Liver (tissue), 9 donors: ENCODE results near the gene DGCR2. TPM values are rescaled to one million over a fixed set of nuclear protein-coding genes. Genes with fewer than 3 reads are reported as not detected.

ENCODE experiments used
- DNase-seq: peaks from one replicate; pipeline ENCODE4 v3.0.0-alpha.2; 2017; ENCODE audit warnings: low spot score
- H3K27ac ChIP-seq, 2 donors: one replicate each; pipeline ENCODE4 v1.7.0; 2013; ENCODE audit warnings: inconsistent platforms in 2 of 2, low read length in 2 of 2, control low read depth in 1 of 2, low read depth in 1 of 2, mild to moderate bottlenecking in 1 of 2
- H3K27me3 ChIP-seq, 4 donors: one replicate each; pipeline versions ENCODE4 v1.6.1 to v1.7.0; 2013; ENCODE audit warnings: low read length in 3 of 4, inconsistent platforms in 1 of 4, mild to moderate bottlenecking in 1 of 4, moderate library complexity in 1 of 4; ENCODE audit not compliant: control insufficient read depth in 4 of 4, insufficient read depth in 4 of 4
- H3K36me3 ChIP-seq, 4 donors: one replicate each; pipeline versions ENCODE4 v1.6.1 to v1.7.0; 2013; ENCODE audit warnings: low read length in 3 of 4, mild to moderate bottlenecking in 3 of 4, low read depth in 1 of 4, moderate library complexity in 1 of 4; ENCODE audit not compliant: control insufficient read depth in 4 of 4, insufficient read depth in 3 of 4
- H3K4me1 ChIP-seq, 4 donors: one replicate each; pipeline versions ENCODE4 v1.6.1 to v1.7.0; 2013; ENCODE audit warnings: low read length in 3 of 4, mild to moderate bottlenecking in 3 of 4, moderate library complexity in 1 of 4; ENCODE audit not compliant: control insufficient read depth in 4 of 4, insufficient read depth in 4 of 4
- H3K4me3 ChIP-seq, 3 donors: one replicate each; pipeline versions ENCODE4 v1.6.1 to v1.7.0; 2013; ENCODE audit warnings: low read length in 3 of 3, control low read depth in 1 of 3, low read depth in 1 of 3, mild to moderate bottlenecking in 1 of 3
- H3K9ac ChIP-seq, 2 donors: one replicate each; pipeline ENCODE4 v1.7.0; 2013; ENCODE audit warnings: low read length in 2 of 2, mild to moderate bottlenecking in 2 of 2, moderate library complexity in 2 of 2, control low read depth in 1 of 2, low read depth in 1 of 2
- H3K9me3 ChIP-seq, 4 donors: one replicate each; pipeline versions ENCODE4 v1.6.1 to v1.7.0; 2013; ENCODE audit warnings: low read length in 3 of 4; ENCODE audit not compliant: control insufficient read depth in 4 of 4
- EGR1 ChIP-seq, 2 donors: IDR thresholded peaks; 2 replicates each; pipeline ENCODE4 v1.6.1; 2016 to 2018; ENCODE audit warnings: antibody characterized with exemption in 2 of 2, low read depth in 2 of 2
- FOXA1 ChIP-seq: IDR thresholded peaks from 2 replicates; pipeline ENCODE4 v1.6.1; 2016; ENCODE audit warnings: antibody characterized with exemption
- FOXA2 ChIP-seq: IDR thresholded peaks from 2 replicates; pipeline ENCODE4 v1.6.1; 2016; ENCODE audit warnings: antibody characterized with exemption
- GABPA ChIP-seq, 2 donors: IDR thresholded peaks in 1 of 2; conservative IDR thresholded peaks in 1 of 2; 2 replicates each; pipeline ENCODE4 v1.6.1; 2016; ENCODE audit warnings: antibody characterized with exemption in 2 of 2, mild to moderate bottlenecking in 1 of 2, moderate library complexity in 1 of 2
- HNF4A ChIP-seq, 2 donors: conservative IDR thresholded peaks; 2 replicates each; pipeline ENCODE4 v1.6.1; 2016; ENCODE audit warnings: antibody characterized with exemption in 2 of 2, mild to moderate bottlenecking in 2 of 2
- HNF4G ChIP-seq: IDR thresholded peaks from 2 replicates; pipeline ENCODE4 v1.6.1; 2016; ENCODE audit warnings: antibody characterized with exemption
- JUND ChIP-seq, 2 donors: IDR thresholded peaks; 2 replicates each; pipeline ENCODE4 v1.6.1; 2016; ENCODE audit warnings: antibody characterized with exemption in 2 of 2
- NR2F2 ChIP-seq: IDR thresholded peaks from 2 replicates; pipeline ENCODE4 v1.6.1; 2016; ENCODE audit warnings: antibody characterized with exemption
- RAD21 ChIP-seq, 2 donors: IDR thresholded peaks; 2 replicates each; pipeline ENCODE4 v1.6.1; 2016; ENCODE audit warnings: antibody characterized with exemption in 2 of 2, mild to moderate bottlenecking in 2 of 2
- RXRA ChIP-seq, 2 donors: IDR thresholded peaks; 2 replicates each; pipeline ENCODE4 v1.6.1; 2017 to 2018; ENCODE audit warnings: antibody characterized with exemption in 2 of 2, mild to moderate bottlenecking in 1 of 2
- SP1 ChIP-seq: IDR thresholded peaks from 2 replicates; pipeline ENCODE4 v1.6.1; 2018; ENCODE audit warnings: antibody characterized with exemption, mild to moderate bottlenecking
- TAF1 ChIP-seq: conservative IDR thresholded peaks from 2 replicates; pipeline ENCODE4 v1.6.1; 2016; ENCODE audit warnings: antibody characterized with exemption, mild to moderate bottlenecking
- YY1 ChIP-seq: IDR thresholded peaks from 2 replicates; pipeline ENCODE4 v1.6.1; 2016; ENCODE audit warnings: antibody characterized with exemption, mild to moderate bottlenecking
- WGBS: extraction: QIAGEN DNeasy Blood & Tissue Kit; methylation state at CpG from one replicate; pipeline ENCODE4 v1.1.7; 2013; 5-methylcytosine and 5-hydroxymethylcytosine counted together
- polyA plus RNA-seq, 2 donors: library from polyadenylated mRNA; stranded (reverse) in 1 of 2; unstranded in 1 of 2; fragments of 200-250 nt in 1 of 2; fragments of >200 nt in 1 of 2; fragmentation: Nextera tagmentation in 1 of 2; extraction: Ambion mirVana in 1 of 2; gene quantifications; one replicate each; pipeline versions ENCODE4 v1.2.1 to v1.2.3, GENCODE V29; 2013 to 2015
- total RNA-seq, 2 donors: library from RNA; depleted of rRNA; stranded (reverse); fragments of >200 nt; gene quantifications; one replicate each; pipeline ENCODE4 v1.2.3, GENCODE V29; 2014
- TF ChIP-seq, protein P1 (sequence below): IDR thresholded peaks from 2 replicates; pipeline ENCODE4 v1.6.1; 2016; ENCODE audit warnings: antibody characterized with exemption, mild to moderate bottlenecking
- TF ChIP-seq, protein P2 (sequence below): IDR thresholded peaks from 2 replicates; pipeline ENCODE4 v1.6.1; 2016; ENCODE audit warnings: antibody characterized with exemption
- TF ChIP-seq, protein P3 (sequence below): fragments of 150-350 bp; IDR thresholded peaks from 2 replicates; pipeline ENCODE4 v1.5.1; 2017; ENCODE audit warnings: improper control_type of control experiment, low read depth, low read length; ENCODE audit not compliant: missing input control
- TF ChIP-seq, protein P4 (sequence below): IDR thresholded peaks from 2 replicates; pipeline ENCODE4 v1.6.1; 2016; ENCODE audit warnings: antibody characterized with exemption
- TF ChIP-seq, protein P5 (sequence below): IDR thresholded peaks from 2 replicates; pipeline ENCODE4 v1.6.1; 2016; ENCODE audit warnings: antibody characterized with exemption
- donor health status: healthy.
- donor health status: healthy.
- donor health status: healthy.
- donor health status: healthy.
- donor health status: healthy.

The DGCR2 gene
- total and polyA plus RNA-seq, 4 donors, result 11.2 to 30.0 (median 21.1) TPM

DNA sequence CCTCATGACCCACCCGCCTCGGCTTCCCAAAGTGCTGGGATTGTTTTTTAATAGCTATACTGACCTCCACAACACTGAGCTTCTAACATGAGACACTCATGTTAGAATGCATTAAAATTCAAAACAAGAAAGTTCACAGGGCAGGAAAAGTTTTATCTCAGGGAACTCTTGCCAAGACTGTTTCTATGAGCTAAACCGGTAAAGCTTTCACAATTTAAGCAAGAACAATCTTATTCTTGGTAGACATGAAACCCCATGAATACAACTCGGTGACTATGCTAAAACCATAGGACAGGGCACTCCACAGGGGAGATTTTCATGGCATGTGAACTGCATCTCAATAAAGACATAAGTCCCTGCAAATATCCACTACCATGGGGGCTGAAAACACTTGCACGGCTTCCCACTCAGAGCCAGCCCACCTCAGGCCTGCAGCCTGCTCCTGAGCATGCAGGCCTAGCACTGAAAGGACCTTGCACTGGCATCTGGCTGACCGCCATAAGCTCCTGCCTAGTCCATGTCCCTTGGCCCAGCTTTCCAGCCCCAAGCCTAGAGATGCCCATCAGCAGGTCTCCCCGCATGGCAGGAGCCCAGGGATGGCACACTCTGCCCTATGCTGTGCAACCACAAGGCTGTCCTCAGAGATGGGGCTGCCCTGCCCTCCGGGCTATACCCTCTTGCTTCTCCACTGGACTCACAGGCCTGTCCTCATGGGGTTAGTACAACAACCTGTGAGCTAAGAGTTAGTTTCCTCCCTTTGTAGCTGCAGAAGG is 58.4 kb downstream of the DGCR2 start (continued):
- TF ChIP-seq, protein P1, sequence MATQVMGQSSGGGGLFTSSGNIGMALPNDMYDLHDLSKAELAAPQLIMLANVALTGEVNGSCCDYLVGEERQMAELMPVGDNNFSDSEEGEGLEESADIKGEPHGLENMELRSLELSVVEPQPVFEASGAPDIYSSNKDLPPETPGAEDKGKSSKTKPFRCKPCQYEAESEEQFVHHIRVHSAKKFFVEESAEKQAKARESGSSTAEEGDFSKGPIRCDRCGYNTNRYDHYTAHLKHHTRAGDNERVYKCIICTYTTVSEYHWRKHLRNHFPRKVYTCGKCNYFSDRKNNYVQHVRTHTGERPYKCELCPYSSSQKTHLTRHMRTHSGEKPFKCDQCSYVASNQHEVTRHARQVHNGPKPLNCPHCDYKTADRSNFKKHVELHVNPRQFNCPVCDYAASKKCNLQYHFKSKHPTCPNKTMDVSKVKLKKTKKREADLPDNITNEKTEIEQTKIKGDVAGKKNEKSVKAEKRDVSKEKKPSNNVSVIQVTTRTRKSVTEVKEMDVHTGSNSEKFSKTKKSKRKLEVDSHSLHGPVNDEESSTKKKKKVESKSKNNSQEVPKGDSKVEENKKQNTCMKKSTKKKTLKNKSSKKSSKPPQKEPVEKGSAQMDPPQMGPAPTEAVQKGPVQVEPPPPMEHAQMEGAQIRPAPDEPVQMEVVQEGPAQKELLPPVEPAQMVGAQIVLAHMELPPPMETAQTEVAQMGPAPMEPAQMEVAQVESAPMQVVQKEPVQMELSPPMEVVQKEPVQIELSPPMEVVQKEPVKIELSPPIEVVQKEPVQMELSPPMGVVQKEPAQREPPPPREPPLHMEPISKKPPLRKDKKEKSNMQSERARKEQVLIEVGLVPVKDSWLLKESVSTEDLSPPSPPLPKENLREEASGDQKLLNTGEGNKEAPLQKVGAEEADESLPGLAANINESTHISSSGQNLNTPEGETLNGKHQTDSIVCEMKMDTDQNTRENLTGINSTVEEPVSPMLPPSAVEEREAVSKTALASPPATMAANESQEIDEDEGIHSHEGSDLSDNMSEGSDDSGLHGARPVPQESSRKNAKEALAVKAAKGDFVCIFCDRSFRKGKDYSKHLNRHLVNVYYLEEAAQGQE, result no peak
- TF ChIP-seq FOXA2, result no peak
- no peak for TF ChIP-seq NR2F2
- TF ChIP-seq TAF1, result no peak
- TF ChIP-seq YY1, result no peak
- TF ChIP-seq, protein P2, sequence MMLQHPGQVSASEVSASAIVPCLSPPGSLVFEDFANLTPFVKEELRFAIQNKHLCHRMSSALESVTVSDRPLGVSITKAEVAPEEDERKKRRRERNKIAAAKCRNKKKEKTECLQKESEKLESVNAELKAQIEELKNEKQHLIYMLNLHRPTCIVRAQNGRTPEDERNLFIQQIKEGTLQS, result no peak
- no peak for TF ChIP-seq GABPA (IDR thresholded peaks at IDR 0.05 in 1 of 2, conservative IDR thresholded peaks at IDR 0.05 in 1 of 2)
- peak; percentile 39 for TF ChIP-seq HNF4G

DNA sequence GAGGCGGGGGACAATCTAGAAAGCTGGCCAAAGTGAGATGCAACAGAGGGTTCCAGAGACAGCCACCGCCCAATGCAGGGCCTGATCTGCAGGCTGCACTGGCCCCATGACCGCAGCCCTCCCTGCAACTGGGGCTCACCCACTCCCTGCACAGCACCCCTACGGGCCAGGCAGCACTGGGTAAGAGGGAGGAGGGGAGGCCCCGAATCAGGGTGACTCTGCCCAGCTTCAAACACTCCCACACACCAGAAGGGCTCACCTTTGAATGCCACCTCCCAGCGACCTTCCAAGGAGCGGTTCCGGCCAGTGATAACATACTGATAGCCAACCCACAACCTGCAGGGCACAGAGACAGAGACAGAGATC is 59.3 kb downstream of the DGCR2 start:
- no peaks in the 10 kb centered on the region for H3K27me3 ChIP-seq
- H3K36me3 ChIP-seq, result peaks cover 18 to 45% (median 41%) of the 10 kb centered on the region in 4 donors
- no peaks in the 10 kb centered on the region for H3K9me3 ChIP-seq
- H3K27ac ChIP-seq, result no peak overlapping the region
- WGBS, result 85% methylated on average over 8 of the region's 8 CpGs
- no peak for DNase-seq
- no peak overlapping the region for H3K9ac ChIP-seq
- no peak overlapping the region for H3K4me3 ChIP-seq
- H3K4me1 ChIP-seq, result peaks cover 2 to 25% (median 12%) of the 10 kb centered on the region in 4 donors
- TF ChIP-seq, protein P3, sequence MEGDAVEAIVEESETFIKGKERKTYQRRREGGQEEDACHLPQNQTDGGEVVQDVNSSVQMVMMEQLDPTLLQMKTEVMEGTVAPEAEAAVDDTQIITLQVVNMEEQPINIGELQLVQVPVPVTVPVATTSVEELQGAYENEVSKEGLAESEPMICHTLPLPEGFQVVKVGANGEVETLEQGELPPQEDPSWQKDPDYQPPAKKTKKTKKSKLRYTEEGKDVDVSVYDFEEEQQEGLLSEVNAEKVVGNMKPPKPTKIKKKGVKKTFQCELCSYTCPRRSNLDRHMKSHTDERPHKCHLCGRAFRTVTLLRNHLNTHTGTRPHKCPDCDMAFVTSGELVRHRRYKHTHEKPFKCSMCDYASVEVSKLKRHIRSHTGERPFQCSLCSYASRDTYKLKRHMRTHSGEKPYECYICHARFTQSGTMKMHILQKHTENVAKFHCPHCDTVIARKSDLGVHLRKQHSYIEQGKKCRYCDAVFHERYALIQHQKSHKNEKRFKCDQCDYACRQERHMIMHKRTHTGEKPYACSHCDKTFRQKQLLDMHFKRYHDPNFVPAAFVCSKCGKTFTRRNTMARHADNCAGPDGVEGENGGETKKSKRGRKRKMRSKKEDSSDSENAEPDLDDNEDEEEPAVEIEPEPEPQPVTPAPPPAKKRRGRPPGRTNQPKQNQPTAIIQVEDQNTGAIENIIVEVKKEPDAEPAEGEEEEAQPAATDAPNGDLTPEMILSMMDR, result no peak
- TF ChIP-seq YY1, result no peak
- TF ChIP-seq EGR1 (IDR thresholded peaks at IDR 0.05; ENCODE audit: low read depth in 2 of 2), result no peak
- no peak for TF ChIP-seq HNF4A (conservative IDR thresholded peaks at IDR 0.05)
- TF ChIP-seq, protein P4, sequence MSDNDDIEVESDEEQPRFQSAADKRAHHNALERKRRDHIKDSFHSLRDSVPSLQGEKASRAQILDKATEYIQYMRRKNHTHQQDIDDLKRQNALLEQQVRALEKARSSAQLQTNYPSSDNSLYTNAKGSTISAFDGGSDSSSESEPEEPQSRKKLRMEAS, result no peak
- TF ChIP-seq, protein P5, sequence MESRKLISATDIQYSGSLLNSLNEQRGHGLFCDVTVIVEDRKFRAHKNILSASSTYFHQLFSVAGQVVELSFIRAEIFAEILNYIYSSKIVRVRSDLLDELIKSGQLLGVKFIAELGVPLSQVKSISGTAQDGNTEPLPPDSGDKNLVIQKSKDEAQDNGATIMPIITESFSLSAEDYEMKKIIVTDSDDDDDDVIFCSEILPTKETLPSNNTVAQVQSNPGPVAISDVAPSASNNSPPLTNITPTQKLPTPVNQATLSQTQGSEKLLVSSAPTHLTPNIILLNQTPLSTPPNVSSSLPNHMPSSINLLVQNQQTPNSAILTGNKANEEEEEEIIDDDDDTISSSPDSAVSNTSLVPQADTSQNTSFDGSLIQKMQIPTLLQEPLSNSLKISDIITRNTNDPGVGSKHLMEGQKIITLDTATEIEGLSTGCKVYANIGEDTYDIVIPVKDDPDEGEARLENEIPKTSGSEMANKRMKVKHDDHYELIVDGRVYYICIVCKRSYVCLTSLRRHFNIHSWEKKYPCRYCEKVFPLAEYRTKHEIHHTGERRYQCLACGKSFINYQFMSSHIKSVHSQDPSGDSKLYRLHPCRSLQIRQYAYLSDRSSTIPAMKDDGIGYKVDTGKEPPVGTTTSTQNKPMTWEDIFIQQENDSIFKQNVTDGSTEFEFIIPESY, result no peak
- no peak for TF ChIP-seq HNF4G
- no peak for TF ChIP-seq JUND (IDR thresholded peaks at IDR 0.05)
- TF ChIP-seq SP1, result no peak
- no peak for TF ChIP-seq TAF1
- no peak for TF ChIP-seq NR2F2
- TF ChIP-seq GABPA (IDR thresholded peaks at IDR 0.05 in 1 of 2, conservative IDR thresholded peaks at IDR 0.05 in 1 of 2), result no peak
- TF ChIP-seq, protein P2, result no peak
- no peak for TF ChIP-seq FOXA1
- no peak for TF ChIP-seq RAD21 (IDR thresholded peaks at IDR 0.05)
- TF ChIP-seq FOXA2, result no peak
- TF ChIP-seq RXRA (IDR thresholded peaks at IDR 0.05), result no peak
- TF ChIP-seq, protein P1, result no peak
